HepG2 (cell line): ENCODE data around the gene TVP23A. TPM values are rescaled to one million over a fixed set of nuclear protein-coding genes. Genes with fewer than 3 reads are reported as not detected.

Experiments
- ATAC-seq: fragments of 200-7000 bp; cut with Tn5 transposase; 3 replicates; pipeline ENCODE4 v1.9.1; 2020; ENCODE audit warnings: mild to moderate bottlenecking, moderate library complexity
- BruUV-seq: library from RNA; stranded (reverse); fragments of 400-500 nt; replicated peaks from 2 replicates; lab custom pipeline; 2021; lab: Mats Ljungman, UMichigan
- CTCF ChIA-PET: fragments of 300-600 bp; formaldehyde crosslinking; extraction: SDS; loops from one replicate; lab custom pipeline; 2021; ENCODE audit warnings: low total read pairs, inconsistent platforms, low intra/inter-chr PET ratio; lab: Yijun Ruan, JAX
- POLR2A ChIA-PET: fragments of 350-600 bp; sonication (Branson Sonifier 250); formaldehyde crosslinking; loops from one replicate; lab custom pipeline; 2020; ENCODE audit warnings: antibody characterized with exemption, inconsistent platforms; lab: Yijun Ruan, JAX
- DNase-seq: peaks from one replicate; pipeline ENCODE4 v3.0.0-alpha.2; 2015; ENCODE audit warnings: low spot score
- FAIRE-seq: peaks from 3 replicates; lab custom pipeline; 2011; peaks lifted over from hg19 to GRCh38; lab: Jason Lieb, UNC
- H2AFZ ChIP-seq: one replicate; pipeline ENCODE4 v1.6.1; 2011; ENCODE audit warnings: low read length, inconsistent platforms
- H3K27ac ChIP-seq: fragments of 300-600 bp; 3 replicates; pipeline ENCODE4 v1.8.0; 2011; ENCODE audit warnings: mixed run types, mild to moderate bottlenecking, mixed read lengths, low read length, inconsistent platforms; ENCODE audit not compliant: insufficient read depth; ENCODE audit errors: extremely low read length
- H3K27me3 ChIP-seq, 2 experiments: fragments of 200-600 bp in 1 of 2; 2 replicates in 1 of 2; 3 replicates in 1 of 2; pipeline versions ENCODE4 v1.6.0 to v1.8.0; 2011; ENCODE audit warnings: low read length in 2 of 2, mild to moderate bottlenecking in 2 of 2, moderate library complexity in 2 of 2, inconsistent platforms in 1 of 2; ENCODE audit not compliant: insufficient read depth in 2 of 2, control insufficient read depth in 1 of 2
- H3K36me3 ChIP-seq, 2 experiments: fragments of 200-600 bp in 1 of 2; replicated peaks in 1 of 2; 2 replicates in 1 of 2; 3 replicates in 1 of 2; pipeline versions ENCODE4 v1.5.1 to v1.8.0; 2011; ENCODE audit warnings: low read length in 2 of 2, inconsistent platforms in 1 of 2; ENCODE audit not compliant: insufficient read depth in 2 of 2, control insufficient read depth in 1 of 2
- H3K4me1 ChIP-seq: 2 replicates; pipeline ENCODE4 v1.5.1; 2012; ENCODE audit warnings: low read length, inconsistent platforms; ENCODE audit not compliant: insufficient read depth
- H3K4me2 ChIP-seq: 2 replicates; pipeline ENCODE4 v1.6.0; 2011; ENCODE audit warnings: low read depth, low read length, inconsistent platforms
- H3K4me3 ChIP-seq, 3 experiments: fragments of 200-600 bp in 1 of 3; sonication (generic), shearing (Covaris generic) in 1 of 3; replicated peaks in 1 of 3; 2 replicates each; pipeline ENCODE4 v1.5.1; 2011 to 2016; ENCODE audit warnings: low read length in 3 of 3, inconsistent platforms in 2 of 3, low read depth in 2 of 3, mild to moderate bottlenecking in 2 of 3, control low read depth in 1 of 3, mixed read lengths in 1 of 3; ENCODE audit not compliant: insufficient read depth in 1 of 3
- H3K79me2 ChIP-seq: one replicate; pipeline ENCODE4 v1.6.1; 2011; ENCODE audit warnings: low read length, inconsistent platforms; ENCODE audit not compliant: insufficient read depth
- H3K9ac ChIP-seq: 2 replicates; pipeline ENCODE4 v1.6.0; 2011; ENCODE audit warnings: mild to moderate bottlenecking, low read depth, low read length, inconsistent platforms; ENCODE audit not compliant: insufficient read depth
- H3K9me3 ChIP-seq: 2 replicates; pipeline ENCODE4 v1.5.1; 2012; ENCODE audit warnings: mild to moderate bottlenecking, low read length
- H4K20me1 ChIP-seq: 2 replicates; pipeline ENCODE4 v1.6.0; 2011; ENCODE audit warnings: inconsistent platforms, mild to moderate bottlenecking, low read length, moderate library complexity; ENCODE audit not compliant: insufficient read depth
- ARID5B ChIP-seq: IDR thresholded peaks from 2 replicates; pipeline ENCODE4 v1.4.0; 2020; ENCODE audit warnings: mild to moderate bottlenecking, missing genetic modification reagents
- ARNTL ChIP-seq: sonication (generic); formaldehyde crosslinking; IDR thresholded peaks from 2 replicates; pipeline ENCODE4 v1.4.0; 2020; ENCODE audit warnings: mild to moderate bottlenecking, missing genetic modification reagents
- CENPX ChIP-seq: sonication (generic); formaldehyde crosslinking; IDR thresholded peaks from 2 replicates; pipeline ENCODE4 v1.9.0; 2021; ENCODE audit warnings: mild to moderate bottlenecking, missing genetic modification reagents, moderate library complexity
- DNMT3B ChIP-seq: conservative IDR thresholded peaks from 2 replicates; pipeline ENCODE4 v1.6.1; 2016; ENCODE audit warnings: missing biosample characterization, control low read depth
- IKZF1 ChIP-seq: fragments of 450-650 bp; IDR thresholded peaks from 2 replicates; pipeline ENCODE4 v1.7.1; 2016
- RFX3 ChIP-seq: IDR thresholded peaks from 2 replicates; pipeline ENCODE4 v1.6.1; 2016; ENCODE audit warnings: missing biosample characterization, missing genetic modification reagents
- SOX6 ChIP-seq, 2 experiments: fragments of 450-650 bp in 1 of 2; sonication (generic) in 1 of 2; formaldehyde crosslinking in 1 of 2; IDR thresholded peaks; 2 replicates each; pipeline versions ENCODE4 v1.4.0 to v1.6.1; 2017 to 2020; ENCODE audit warnings: antibody characterized with exemption in 1 of 2, mild to moderate bottlenecking in 1 of 2, missing genetic modification reagents in 1 of 2
- ZBTB25 ChIP-seq: IDR thresholded peaks from 2 replicates; pipeline ENCODE4 v1.6.1; 2018; ENCODE audit warnings: missing genetic modification reagents
- ZNF263 ChIP-seq: sonication (generic); formaldehyde crosslinking; IDR thresholded peaks from 2 replicates; pipeline ENCODE4 v1.4.0; 2020; ENCODE audit warnings: missing genetic modification reagents
- ZNF550 ChIP-seq: sonication (generic); formaldehyde crosslinking; IDR thresholded peaks from 2 replicates; pipeline ENCODE4 v1.4.0; 2020; ENCODE audit warnings: mild to moderate bottlenecking, missing genetic modification reagents, borderline replicate concordance
- ZNF552 ChIP-seq: sonication (generic); formaldehyde crosslinking; IDR thresholded peaks from 2 replicates; pipeline ENCODE4 v1.9.0; 2022; ENCODE audit warnings: missing genetic modification reagents, mild to moderate bottlenecking, borderline replicate concordance
- ZNF557 ChIP-seq: sonication (generic); formaldehyde crosslinking; IDR thresholded peaks from 2 replicates; pipeline ENCODE4 v1.4.0; 2020; ENCODE audit warnings: missing genetic modification reagents
- ZNF800 ChIP-seq: sonication (generic); formaldehyde crosslinking; IDR thresholded peaks from 2 replicates; pipeline ENCODE4 v1.4.0; 2020; ENCODE audit warnings: missing genetic modification reagents
- WGBS: methylation state at CpG from one replicate; pipeline ENCODE4 v1.1.6; 2017; ENCODE audit warnings: low lambda C conversion rate; 5-methylcytosine and 5-hydroxymethylcytosine counted together
- in situ Hi-C: cut with HindIII; loops from 2 replicates; pipeline ENCODE4 v1.10.0; 2017; ENCODE audit warnings: low pct_unique_long_range_greater_than_20kb; ENCODE audit not compliant: extremely low pct_ligation_motif_present
- intact Hi-C: fragments of 100-400 bp; cut with micrococcal nuclease; formaldehyde crosslinking; loops from one replicate; pipeline ENCODE4 v1.10.0; 2022; ENCODE audit not compliant: unreplicated experiment
- polyA plus RNA-seq, 8 experiments: library from polyadenylated mRNA; depleted of rRNA in 3 of 8; stranded (reverse) in 7 of 8; unstranded in 1 of 8; fragments of >200 nt; fragmentation: Illumina TruSeq in 4 of 8; extraction: Trizol in 4 of 8; gene quantifications; 2 replicates each; pipeline versions ENCODE4 v1.2.1 to v1.2.3, GENCODE V29; 2011 to 2016; ENCODE audit warnings: low read depth in 4 of 8, missing spikeins in 1 of 8, mixed read lengths in 1 of 8; ENCODE audit not compliant: insufficient read depth in 1 of 8
- total RNA-seq, 5 experiments: library from RNA; depleted of rRNA; stranded (reverse); fragments of >200 nt; fragmentation: Illumina TruSeq; extraction: Trizol; gene quantifications; 2 replicates each; pipeline ENCODE4 v1.2.3, GENCODE V29; 2016; ENCODE audit warnings: low read depth in 1 of 5
- TF ChIP-seq, protein P1 (sequence below): sonication (generic); formaldehyde crosslinking; conservative IDR thresholded peaks from 2 replicates; pipeline ENCODE4 v1.5.0; 2020; ENCODE audit warnings: missing genetic modification reagents

The TVP23A gene
- total and polyA plus RNA-seq, 2 of the 13 experiments (the other 11 are each of a cell fraction or from before 2014, with no cell fraction given) = not detected

DNA sequence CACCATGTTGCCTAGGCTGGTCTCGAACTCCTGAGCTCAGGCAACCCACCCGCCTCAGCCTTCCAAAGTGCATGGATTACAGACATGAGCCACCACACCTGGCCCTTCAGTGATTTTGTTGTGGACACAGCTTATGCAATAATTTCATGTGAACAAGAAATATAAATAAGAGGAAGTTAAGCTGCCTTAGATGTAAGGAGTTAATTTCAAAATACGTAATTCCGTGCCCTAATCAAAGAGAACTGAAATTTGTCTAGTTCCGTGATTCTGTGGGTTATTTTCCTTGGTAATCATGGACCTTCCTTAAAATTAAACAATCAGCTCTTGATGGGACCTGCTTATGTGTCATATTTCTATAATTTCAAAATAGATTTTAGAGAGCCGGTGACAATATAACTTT, 11.9 kb downstream of the TVP23A start (continued):
- no peak for TF ChIP-seq ARID5B (CRISPR knock-in tag)
- no peak for TF ChIP-seq CENPX (CRISPR knock-in tag)
- TF ChIP-seq ZNF263 (CRISPR knock-in tag) = no peak

- no peak for FAIRE-seq
- intact Hi-C loops (no loop called here), in situ Hi-C loops (no loop called here)
- 27% methylated on average over 9 of the region's 9 CpGs for WGBS
- no peak for DNase-seq
- Histone ChIP-seq H3K4me1 (no peaks in the 10 kb centered on the region), H3K9me3 (no peaks in the 10 kb centered on the region), H2AFZ (no peak overlapping the region), H3K79me2 (no peaks in the 10 kb centered on the region), H3K27me3 (peaks cover 2 to 9% of the 10 kb centered on the region in 2 experiments; a peak in 2 of 5 replicates), H3K9ac (no peak overlapping the region), H3K4me2 (no peak overlapping the region), H4K20me1 (no peaks in the 10 kb centered on the region), H3K27ac (no peak overlapping the region), H3K36me3 (no peaks in the 10 kb centered on the region), H3K4me3 (no peak overlapping the region)
- CTCF ChIA-PET = no interaction called here
- POLR2A ChIA-PET = no interaction called here
- no peak for ATAC-seq
- BruUV-seq = no TSS peak
- no peak for TF ChIP-seq DNMT3B (CRISPR knock-in tag)
- no peak for TF ChIP-seq IKZF1
- TF ChIP-seq RFX3 (CRISPR knock-in tag) = no peak
- no peak for TF ChIP-seq SOX6 (IDR thresholded peaks at IDR 0.05)
- TF ChIP-seq SOX6 (CRISPR knock-in tag; IDR thresholded peaks at IDR 0.05) = no peak
- TF ChIP-seq, protein P1, sequence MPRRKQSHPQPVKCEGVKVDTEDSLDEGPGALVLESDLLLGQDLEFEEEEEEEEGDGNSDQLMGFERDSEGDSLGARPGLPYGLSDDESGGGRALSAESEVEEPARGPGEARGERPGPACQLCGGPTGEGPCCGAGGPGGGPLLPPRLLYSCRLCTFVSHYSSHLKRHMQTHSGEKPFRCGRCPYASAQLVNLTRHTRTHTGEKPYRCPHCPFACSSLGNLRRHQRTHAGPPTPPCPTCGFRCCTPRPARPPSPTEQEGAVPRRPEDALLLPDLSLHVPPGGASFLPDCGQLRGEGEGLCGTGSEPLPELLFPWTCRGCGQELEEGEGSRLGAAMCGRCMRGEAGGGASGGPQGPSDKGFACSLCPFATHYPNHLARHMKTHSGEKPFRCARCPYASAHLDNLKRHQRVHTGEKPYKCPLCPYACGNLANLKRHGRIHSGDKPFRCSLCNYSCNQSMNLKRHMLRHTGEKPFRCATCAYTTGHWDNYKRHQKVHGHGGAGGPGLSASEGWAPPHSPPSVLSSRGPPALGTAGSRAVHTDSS = no peak
- no peak for TF ChIP-seq ZNF800 (CRISPR knock-in tag)
- no peak for TF ChIP-seq ARNTL (CRISPR knock-in tag)
- no peak for TF ChIP-seq ZNF557 (CRISPR knock-in tag)
- no peak for TF ChIP-seq ZNF550 (CRISPR knock-in tag)
- TF ChIP-seq ZBTB25 (CRISPR knock-in tag) = no peak
- no peak for TF ChIP-seq ZNF552 (CRISPR knock-in tag)
- TF ChIP-seq CENPX (CRISPR knock-in tag) = no peak
These were observed 13.3 kb downstream of the TVP23A start for GRCh38 chr16:10805334-10805733.
